ENCODE measurements around the gene NMNAT3.

Gene NMNAT3

GRCh38 chr3:139524841-139525636 is 152.7 kb downstream of the NMNAT3 start:
- Histone ChIP-seq H3K9me3 (ENCODE audit: insufficient read depth, low read length) (no peaks in the 10 kb centered on the region), H4K20me1 (ENCODE audit: insufficient read depth, low read length) (no peaks in the 10 kb centered on the region), H3K9ac (ENCODE audit: low read length) (no peak overlapping the region), H3K27ac (ENCODE audit: low read length) (no peak overlapping the region), H3K27me3 (ENCODE audit: low read depth, low read length) (no peaks in the 10 kb centered on the region), H3K79me2 (ENCODE audit: low read length) (no peaks in the 10 kb centered on the region), H3K4me1 (ENCODE audit: low read length) (no peaks in the 10 kb centered on the region), H2AFZ (ENCODE audit: low read depth, low read length) (no peak overlapping the region), H3K36me3 (replicated peaks; ENCODE audit: low read depth, low read length) (no peaks in the 10 kb centered on the region), H3K4me2 (ENCODE audit: low read length) (no peak overlapping the region), H3K4me3 (ENCODE audit: low read length) (no peak overlapping the region)
- TF ChIP-seq, protein P1, sequence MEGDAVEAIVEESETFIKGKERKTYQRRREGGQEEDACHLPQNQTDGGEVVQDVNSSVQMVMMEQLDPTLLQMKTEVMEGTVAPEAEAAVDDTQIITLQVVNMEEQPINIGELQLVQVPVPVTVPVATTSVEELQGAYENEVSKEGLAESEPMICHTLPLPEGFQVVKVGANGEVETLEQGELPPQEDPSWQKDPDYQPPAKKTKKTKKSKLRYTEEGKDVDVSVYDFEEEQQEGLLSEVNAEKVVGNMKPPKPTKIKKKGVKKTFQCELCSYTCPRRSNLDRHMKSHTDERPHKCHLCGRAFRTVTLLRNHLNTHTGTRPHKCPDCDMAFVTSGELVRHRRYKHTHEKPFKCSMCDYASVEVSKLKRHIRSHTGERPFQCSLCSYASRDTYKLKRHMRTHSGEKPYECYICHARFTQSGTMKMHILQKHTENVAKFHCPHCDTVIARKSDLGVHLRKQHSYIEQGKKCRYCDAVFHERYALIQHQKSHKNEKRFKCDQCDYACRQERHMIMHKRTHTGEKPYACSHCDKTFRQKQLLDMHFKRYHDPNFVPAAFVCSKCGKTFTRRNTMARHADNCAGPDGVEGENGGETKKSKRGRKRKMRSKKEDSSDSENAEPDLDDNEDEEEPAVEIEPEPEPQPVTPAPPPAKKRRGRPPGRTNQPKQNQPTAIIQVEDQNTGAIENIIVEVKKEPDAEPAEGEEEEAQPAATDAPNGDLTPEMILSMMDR (IDR thresholded peaks at IDR 0.05; ENCODE audit: low read depth, low read length), result no peak
- no peak for TF ChIP-seq EZH2phosphoT487 (IDR thresholded peaks at IDR 0.05; ENCODE audit: low read depth)

DNA sequence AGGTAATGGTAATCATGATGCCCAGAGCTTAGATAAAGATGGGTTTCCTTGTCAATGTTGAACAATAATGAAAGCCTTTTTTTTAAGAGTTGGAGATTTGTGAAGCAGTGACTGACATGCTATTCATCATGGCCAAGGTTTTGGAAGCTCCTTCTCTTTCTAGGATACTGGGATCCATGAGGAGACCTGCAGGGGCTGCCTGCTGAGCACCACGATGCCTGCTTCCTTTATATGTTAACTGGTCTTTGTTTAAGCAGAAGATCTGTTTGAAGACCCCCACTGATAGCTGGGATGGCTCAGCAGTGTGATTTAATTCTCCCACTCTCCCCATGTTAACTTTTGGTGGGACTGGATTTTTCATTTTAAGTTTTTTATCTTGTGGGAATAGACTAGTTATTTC is 154.1 kb downstream of the NMNAT3 start:
- Histone ChIP-seq H4K20me1 (ENCODE audit: insufficient read depth, low read length) (no peaks in the 10 kb centered on the region), H3K27ac (ENCODE audit: low read length) (no peak overlapping the region), H3K79me2 (ENCODE audit: low read length) (no peaks in the 10 kb centered on the region), H3K4me3 (ENCODE audit: low read length) (no peak overlapping the region), H3K4me1 (ENCODE audit: low read length) (no peaks in the 10 kb centered on the region), H3K36me3 (replicated peaks; ENCODE audit: low read depth, low read length) (no peaks in the 10 kb centered on the region), H3K4me2 (ENCODE audit: low read length) (no peak overlapping the region), H3K9me3 (ENCODE audit: insufficient read depth, low read length) (no peaks in the 10 kb centered on the region), H2AFZ (ENCODE audit: low read depth, low read length) (no peak overlapping the region), H3K27me3 (ENCODE audit: low read depth, low read length) (no peaks in the 10 kb centered on the region), H3K9ac (ENCODE audit: low read length) (no peak overlapping the region)
- TF ChIP-seq, protein P1 (IDR thresholded peaks at IDR 0.05; ENCODE audit: low read depth, low read length), result no peak
- TF ChIP-seq EZH2phosphoT487 (IDR thresholded peaks at IDR 0.05; ENCODE audit: low read depth), result no peak

DNA sequence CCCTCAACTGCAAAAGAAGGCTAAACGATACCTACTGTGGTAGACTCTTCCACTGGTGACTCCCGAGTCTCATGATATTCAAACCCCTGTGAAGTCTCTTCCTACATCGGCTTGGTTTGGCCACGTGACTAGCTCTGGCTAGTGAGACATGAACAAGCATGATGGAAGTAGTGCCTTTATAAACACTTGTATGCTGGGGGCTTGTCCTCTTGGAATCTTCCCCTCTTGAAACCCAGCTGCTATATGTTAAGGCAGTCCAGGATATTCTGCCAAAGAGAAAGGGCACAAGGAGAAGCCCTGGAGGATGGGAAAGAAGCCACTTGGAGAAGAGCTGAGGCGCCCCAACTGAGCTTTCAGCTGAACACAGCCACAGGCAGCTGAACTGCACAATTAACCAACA is 154.6 kb downstream of the NMNAT3 start:
- no peaks in the 10 kb centered on the region for H3K9me3 ChIP-seq (ENCODE audit: insufficient read depth, low read length)
- H3K4me1 ChIP-seq (ENCODE audit: low read length), result no peaks in the 10 kb centered on the region
- H3K9ac ChIP-seq (ENCODE audit: low read length), result no peak overlapping the region
- H3K27ac ChIP-seq (ENCODE audit: low read length), result no peak overlapping the region
- no peak overlapping the region for H2AFZ ChIP-seq (ENCODE audit: low read depth, low read length)
- H3K27me3 ChIP-seq (ENCODE audit: low read depth, low read length), result no peaks in the 10 kb centered on the region
- no peaks in the 10 kb centered on the region for H4K20me1 ChIP-seq (ENCODE audit: insufficient read depth, low read length)
- no peak overlapping the region for H3K4me2 ChIP-seq (ENCODE audit: low read length)
- H3K79me2 ChIP-seq (ENCODE audit: low read length), result no peaks in the 10 kb centered on the region
- TF ChIP-seq, protein P1 (IDR thresholded peaks at IDR 0.05; ENCODE audit: low read depth, low read length), result no peak
- TF ChIP-seq EZH2phosphoT487 (IDR thresholded peaks at IDR 0.05; ENCODE audit: low read depth), result no peak
- no peak overlapping the region for H3K4me3 ChIP-seq (ENCODE audit: low read length)
- H3K36me3 ChIP-seq (replicated peaks; ENCODE audit: low read depth, low read length), result no peaks in the 10 kb centered on the region

GRCh38 chr3:139522421-139522820 is 155.4 kb downstream of the NMNAT3 start:
- H3K4me2 ChIP-seq (ENCODE audit: low read length), result no peak overlapping the region

More at GRCh38 chr3:139522421-139522820, 155.4 kb downstream of the NMNAT3 start:
- no peak overlapping the region for H3K27ac ChIP-seq (ENCODE audit: low read length)
- no peak overlapping the region for H3K4me3 ChIP-seq (ENCODE audit: low read length)
- no peaks in the 10 kb centered on the region for H3K36me3 ChIP-seq (replicated peaks; ENCODE audit: low read depth, low read length)
- no peaks in the 10 kb centered on the region for H3K9me3 ChIP-seq (ENCODE audit: insufficient read depth, low read length)
- H3K4me1 ChIP-seq (ENCODE audit: low read length), result no peaks in the 10 kb centered on the region
- H4K20me1 ChIP-seq (ENCODE audit: insufficient read depth, low read length), result no peaks in the 10 kb centered on the region
- no peaks in the 10 kb centered on the region for H3K27me3 ChIP-seq (ENCODE audit: low read depth, low read length)
- no peak overlapping the region for H3K9ac ChIP-seq (ENCODE audit: low read length)
- TF ChIP-seq, protein P1 (IDR thresholded peaks at IDR 0.05; ENCODE audit: low read depth, low read length), result no peak
- no peak for TF ChIP-seq EZH2phosphoT487 (IDR thresholded peaks at IDR 0.05; ENCODE audit: low read depth)
- H3K79me2 ChIP-seq (ENCODE audit: low read length), result no peaks in the 10 kb centered on the region
- H2AFZ ChIP-seq (ENCODE audit: low read depth, low read length), result no peak overlapping the region

Measured in OCI-LY3 (cell line).